NCI-H69 (cell line): ENCODE results near the gene UGCG.
A peak's percentile ranks its signal among the peaks of the same experiment; 100 is the strongest.
"Not testable (repeated sequence)": the region's sequence is repeated elsewhere in the genome, so short reads cannot be mapped to it uniquely, and the experiment has no call there.

Experiments used
- DNase-seq: peaks from one replicate; lab custom pipeline; 2025; lab: John Stamatoyannopoulos, UW

UGCG gene

DNA sequence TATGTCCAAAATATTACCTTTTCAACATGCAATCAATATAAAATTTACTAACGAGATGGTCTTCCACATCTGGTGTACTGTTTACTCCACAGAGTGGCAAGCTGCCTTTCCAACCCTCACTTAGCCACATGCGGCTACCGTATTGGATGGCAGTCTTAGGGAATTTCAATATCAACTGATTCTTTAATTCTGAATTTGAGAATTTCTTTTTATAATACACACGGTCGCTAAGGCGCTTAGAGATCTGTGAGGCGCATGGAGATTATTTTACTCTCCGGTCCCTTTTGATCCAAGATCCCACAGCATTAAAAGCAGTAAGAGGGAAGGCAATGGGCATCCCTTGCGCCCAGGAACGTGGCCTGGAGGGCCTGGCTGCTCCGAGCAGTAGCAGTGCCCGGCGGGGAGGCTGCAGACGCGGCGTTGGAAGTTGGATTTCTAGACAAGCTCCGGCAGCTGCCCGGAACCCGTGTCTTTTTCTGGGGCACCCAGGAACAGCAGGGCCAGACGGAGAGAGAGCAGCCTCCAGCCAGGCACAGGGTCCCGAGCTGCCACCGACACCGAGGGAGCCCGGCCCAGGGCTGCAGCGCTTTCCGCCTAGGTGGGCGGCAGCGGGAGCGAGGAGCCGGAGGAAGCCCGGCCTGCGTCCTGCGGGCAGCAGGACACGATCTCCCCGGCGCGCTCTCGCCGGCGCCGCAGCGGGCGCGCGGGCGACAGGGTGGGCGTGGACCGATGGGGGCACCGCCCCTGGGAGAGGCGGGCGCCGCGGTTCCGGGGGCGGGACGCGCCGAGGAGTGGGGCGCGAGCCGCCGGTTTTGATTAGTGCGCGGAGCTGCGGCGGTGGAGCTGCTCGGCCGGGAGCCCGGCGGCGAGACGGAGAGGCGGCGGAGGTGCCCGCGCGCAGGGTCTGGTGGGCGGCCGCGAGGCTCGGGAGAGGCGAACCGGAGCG is at the start of gene UGCG:
Gene UGCG, plus strand, starts transcription at position 819 of the 946 bp plus-strand sequence. CDS start 402 bp downstream, outside the sequence.
- DNase-seq: peak; percentile 98

DNA sequence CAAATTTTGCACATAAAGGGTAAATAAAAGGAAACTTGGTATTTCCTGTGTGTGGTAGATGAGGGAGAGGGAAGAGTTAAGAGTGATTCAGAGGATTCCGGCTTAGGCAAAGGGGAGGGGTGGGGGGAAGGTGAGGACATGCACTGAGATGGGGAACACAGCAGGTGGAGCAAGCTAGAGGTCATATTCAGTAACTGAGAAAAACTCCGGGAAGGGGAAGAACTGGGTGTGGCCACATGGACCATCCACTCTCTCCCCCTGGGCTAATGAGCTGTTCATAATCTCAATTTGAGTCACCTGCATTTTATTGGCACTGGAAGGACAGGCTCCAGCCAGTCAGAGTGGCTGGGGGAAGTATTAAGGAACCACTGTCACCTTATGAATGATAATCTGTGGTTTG is 45.1 kb upstream of the UGCG start:
- DNase-seq: peak; percentile 70

DNA sequence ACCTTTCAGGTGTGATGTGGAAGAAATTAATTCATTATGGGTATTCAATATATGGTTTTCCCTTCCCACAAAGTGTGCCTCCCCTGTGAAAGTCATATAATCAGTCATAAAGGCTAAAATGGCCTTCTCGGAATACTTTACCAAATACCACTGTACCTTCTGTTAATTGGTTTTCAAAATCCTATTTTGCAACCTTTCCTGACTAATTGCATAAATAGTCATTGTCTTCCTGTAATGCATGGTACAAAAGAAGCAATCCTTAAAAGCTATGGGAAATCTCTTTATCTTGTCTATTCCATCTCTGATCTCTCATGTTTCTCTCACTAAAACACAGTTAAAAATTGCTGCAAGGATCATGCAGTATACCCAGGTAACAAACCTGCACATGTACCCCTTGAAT is 44.3 kb upstream of the UGCG start:
- DNase-seq: no peak

DNA sequence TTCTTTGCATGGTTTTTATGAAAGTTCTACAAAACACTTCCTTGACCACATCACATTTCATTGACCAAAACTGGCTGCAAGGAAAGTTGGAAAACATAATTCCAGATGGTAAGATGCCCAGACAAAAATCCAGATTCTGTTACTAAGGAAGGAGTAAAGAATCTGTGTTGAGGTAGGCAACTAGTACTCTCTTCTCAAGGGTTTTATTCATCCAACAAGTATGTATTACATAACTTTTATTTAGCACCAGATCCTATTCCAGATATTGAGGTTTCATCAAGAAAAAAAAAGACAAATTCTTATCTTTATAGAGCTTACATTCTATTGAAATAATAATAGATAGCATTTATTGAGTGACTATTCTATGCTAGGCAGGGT is 43.2 kb upstream of the UGCG start:
- no peak for DNase-seq

DNA sequence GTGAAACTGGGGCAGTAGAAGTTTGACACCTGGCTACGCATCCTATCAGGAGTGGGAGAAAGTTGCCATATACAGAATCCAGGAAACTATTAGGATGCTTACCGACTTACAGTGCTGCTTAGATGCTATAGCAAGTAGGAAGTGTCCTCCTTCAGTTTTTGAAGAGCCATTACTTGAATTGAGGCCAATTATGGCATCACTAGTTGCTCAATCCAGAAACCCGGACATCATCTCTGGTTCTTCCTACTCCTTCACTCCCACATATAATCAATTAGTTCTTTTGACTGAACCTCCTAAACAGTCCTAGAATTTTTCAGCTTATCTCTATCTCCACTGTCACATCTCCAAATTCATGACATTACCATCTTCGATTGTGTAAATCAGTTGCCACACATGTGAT is 41.8 kb upstream of the UGCG start:
- DNase-seq: no peak

DNA sequence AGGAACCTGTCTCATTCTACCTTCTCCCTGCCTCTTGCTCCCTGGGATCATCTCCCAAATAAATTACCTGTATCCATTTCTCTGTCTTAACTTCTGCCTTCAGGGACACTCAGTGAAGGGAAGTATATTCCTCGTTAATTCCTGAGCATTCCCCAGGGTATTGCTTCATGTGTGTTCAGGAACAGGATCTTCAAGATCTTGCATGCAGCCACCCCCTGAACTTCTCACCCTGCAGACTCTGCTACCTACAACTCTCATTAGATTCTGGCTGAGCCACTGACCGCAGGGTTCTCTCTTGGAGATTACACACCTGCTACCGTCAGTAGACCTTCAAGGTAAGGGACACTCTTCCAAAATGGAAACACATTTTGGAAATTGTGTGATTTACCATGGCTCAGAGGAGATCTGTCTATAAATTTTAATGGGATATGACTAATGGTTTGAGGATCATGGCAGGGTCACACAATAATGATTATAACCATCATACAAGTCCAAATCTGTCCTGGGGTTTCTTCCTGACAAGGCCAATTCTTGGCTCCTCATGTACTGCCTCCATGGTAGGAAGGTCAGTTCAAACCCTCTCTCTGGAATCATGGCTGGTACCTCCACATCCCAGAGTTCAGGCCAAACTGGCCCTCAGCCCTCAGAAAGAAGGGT is 38.9 kb upstream of the UGCG start:
- DNase-seq: peak; percentile 33

DNA sequence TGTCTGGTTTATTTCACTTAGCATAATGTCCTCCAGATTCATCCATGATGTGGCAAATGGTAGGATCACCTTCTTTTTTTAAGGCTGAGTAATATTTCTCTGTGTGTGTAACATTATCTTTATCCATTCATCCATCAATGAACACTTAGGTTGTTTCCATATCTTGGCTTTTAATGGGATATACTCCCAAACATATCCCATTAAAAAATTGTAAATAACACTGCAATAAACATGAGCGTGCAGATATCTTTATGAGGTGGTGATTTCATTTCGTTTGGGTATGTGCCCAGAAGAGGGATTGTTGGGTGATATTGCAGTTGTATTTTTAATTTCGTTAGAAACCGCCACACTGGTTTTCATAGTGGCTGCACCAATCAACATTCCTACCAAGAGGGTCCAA is 36.2 kb upstream of the UGCG start:
- no peak for DNase-seq

DNA sequence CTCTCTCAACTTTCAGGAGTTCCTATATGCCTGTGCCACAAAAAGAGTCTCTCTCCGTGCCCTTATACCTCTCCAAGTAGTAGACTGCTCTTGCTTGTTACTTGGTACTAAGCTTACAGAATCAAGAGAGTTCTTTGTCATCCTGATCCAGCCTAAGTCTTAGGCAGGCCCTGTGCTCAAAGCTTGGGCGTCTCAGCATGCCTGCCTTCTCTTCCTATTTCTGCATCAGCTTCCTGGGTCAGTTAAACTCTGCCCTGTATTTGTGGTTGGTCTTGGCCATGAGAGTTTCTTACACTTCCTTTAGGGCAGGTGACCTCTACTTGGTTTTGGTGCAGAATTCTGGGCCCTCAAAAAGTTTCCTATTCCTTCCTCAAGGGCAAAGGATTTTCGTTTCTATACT is 33.0 kb upstream of the UGCG start:
- no peak for DNase-seq

DNA sequence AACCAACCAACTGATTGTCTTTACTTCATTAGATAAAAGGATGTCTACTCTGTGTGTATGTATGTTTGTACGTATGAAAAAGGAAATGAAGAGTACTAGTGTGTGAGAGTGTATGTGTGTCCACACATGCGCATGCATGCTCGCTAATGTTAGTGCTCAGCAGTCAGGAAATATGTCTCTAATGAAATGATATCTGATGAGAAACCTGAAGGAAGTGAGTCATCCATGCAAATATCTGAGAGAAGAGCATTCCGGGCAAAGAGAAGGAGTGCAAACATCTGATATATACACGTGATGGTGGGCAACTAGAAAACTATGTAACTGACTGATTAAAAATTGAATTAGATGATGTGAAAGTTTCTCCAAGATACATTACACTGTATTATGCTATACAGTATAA is 29.6 kb upstream of the UGCG start:
- no peak for DNase-seq

DNA sequence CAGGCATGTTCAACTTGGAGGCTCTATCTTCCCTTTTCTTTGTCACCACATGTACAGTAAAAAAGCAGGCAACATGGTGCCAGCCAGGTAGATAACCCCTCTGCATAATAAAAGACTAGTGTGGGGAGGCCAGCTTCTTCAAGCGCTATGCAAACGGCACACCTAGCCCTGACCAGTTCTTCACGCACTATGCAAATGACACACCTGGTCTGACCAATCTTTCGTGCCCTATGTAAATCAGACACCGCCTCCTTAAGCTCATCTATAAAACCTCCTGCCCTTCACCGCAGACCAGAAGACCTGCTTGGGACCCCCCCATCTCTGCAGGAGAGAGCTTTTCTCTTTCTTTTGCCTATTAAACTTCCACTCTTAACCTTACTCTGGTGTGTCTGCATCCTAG is 28.1 kb upstream of the UGCG start:
- DNase-seq: peak; percentile 34

DNA sequence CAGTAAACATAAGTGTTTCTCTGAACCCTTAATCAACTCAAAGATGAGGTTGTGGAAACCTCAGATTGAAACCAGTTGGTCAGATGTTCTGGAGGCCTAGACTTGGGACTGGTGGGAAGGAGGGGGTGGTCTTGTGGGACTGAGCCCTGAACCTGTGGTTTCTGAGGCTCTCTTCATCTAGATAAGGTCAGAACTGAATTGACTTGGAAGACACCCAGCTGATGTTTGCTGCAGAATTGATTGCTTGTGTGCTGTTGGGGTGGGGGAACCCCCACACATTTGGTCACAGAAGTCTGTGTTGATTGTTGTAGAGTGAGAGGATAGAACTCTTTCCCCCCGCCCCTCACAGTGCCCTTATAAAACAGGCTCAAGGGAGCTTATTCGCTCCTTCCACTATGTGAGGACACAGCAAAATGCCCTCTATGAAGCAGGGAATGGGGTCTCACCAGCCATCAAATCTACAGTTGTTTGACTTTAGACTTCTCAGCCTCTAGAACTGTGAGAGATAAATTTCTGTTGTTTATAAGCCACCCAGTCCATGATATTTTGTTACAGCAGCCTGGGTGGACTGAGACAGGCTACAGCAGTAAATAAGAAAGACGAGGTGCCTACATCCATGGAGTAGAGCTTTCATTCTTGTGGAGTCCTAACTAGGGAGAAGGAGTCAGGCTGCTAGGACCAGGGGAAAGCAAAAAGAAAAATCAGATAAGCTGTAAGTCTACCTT is 25.7 kb upstream of the UGCG start:
- DNase-seq: no peak

DNA sequence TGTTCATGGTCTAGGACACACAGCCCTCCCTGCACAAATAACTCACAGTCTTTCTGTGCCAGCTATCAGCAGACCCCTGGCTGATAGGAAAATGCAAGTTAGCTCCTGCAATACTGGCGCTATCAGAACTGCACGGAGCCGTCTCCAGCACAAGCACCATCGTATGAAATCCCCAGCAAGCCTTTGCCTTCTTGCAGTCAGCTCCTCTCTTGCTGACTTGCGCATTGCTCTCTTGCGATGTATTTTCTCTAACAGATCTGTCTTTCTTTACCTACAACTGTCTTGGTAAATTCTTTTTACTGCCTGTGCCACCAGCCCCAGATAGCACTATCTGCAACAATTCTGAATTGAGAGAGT is 25.1 kb upstream of the UGCG start:
- no peak for DNase-seq

DNA sequence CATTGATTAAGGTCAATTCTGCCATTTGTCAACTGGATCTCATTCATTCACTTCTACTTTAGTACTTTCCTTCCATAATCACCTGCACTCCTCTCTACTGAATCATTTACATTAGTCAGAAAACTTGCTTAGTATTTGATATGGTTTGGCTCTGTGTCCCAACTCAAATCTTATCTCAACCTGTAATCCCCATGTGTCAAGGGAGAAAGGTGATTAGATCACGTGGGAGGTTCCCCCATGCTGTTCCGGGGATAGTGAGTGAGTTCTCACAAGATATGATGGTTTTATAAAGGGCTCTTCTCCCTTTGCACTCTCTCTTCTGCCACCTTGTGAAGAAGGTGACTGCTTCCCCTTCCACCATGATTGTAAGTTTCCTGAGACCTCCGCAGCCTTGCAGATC is 23.7 kb upstream of the UGCG start:
- DNase-seq: no peak

DNA sequence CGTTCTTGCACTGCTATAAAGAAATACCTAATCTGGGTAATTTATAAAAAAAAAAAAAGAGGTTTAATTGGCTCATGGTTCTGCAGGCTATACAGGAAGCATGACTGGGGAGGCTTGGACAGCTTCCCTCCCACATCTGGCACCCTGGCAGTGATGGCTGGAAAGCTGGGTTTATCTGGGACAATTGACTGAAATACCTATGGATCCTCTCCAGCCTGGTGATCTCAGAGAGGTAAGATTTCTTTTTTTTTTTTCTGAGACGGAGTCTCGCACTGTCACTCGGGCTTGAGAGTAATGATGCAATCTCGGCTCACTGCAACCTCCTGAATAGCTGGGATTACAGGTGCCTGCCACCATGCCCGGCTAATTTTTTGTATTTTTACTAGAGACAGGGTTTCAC is 22.7 kb upstream of the UGCG start:
- DNase-seq: no peak

DNA sequence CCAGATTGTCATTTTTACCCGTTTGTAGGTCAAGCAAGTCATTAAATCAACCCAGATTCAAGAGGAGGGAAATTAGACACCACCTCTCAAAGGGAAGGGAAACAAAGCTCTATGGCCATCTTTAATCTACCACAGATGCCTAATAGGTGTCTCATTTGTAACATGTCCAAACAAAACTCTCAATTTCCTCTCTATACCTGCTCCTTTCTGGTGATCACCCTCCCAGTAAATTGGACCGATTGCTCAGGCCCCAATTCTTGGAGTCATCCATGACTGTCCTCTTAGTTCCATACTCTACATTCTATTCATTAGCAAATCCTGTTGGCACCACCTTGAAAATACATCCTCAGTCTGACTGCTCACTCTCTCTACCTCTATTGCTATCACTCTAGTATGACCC is 22.1 kb upstream of the UGCG start:
- no peak for DNase-seq

DNA sequence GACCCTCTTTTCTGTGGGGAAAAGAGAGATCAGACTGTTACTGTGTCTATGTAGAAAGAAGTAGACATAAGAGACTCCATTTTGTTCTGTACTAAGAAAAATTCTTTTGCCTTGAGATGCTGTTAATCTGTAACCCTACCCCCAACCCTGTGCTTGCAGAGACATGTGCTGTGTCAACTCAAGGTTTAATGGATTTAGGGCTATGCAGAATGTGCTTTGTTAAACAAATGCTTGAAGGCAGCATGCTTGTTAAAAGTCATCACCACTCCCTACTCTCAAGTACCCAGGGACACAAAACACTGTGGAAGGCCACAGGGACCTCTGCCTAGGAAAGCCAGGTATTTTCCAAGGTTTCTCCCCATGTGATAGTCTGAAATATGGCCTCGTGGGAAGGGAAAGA is 21.3 kb upstream of the UGCG start:
- not testable (repeated sequence) for DNase-seq

DNA sequence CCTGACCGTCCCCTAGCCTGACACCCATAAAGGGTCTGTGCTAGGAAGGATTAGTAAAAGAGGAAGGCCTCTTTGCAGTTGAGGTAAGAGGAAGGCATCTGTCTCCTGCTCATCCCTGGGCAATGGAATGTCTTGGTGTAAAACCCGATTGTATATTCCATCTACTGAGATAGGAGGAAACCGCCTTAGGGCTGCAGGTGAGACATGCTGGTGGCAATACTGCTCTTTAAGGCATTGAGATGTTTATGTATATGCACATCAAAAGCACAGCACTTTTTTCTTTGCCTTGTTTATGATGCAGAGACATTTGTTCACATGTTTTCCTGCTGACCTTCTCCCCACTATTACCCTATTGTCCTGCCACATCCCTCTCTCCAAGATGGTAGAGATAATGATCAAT is 20.9 kb upstream of the UGCG start:
- DNase-seq: not testable (repeated sequence)

DNA sequence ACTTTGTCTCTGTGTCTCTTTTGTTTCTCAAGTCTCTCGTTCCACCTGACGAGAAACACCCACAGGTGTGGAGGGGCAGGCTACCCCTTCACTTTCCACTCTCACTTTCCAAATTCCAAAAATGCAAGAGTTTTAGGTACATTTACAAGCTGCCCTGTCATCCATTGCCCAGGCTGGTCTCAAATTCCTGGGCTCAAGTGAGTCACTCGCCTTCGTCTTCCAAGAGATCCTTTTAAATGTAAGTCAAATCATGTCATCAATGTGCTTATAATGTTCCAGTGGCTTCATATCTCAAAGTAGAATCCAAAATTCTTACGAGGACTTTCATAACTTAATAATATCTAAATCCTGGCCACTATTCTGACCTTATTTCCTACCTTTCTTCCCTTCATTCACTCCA is 20.4 kb upstream of the UGCG start:
- no peak for DNase-seq

DNA sequence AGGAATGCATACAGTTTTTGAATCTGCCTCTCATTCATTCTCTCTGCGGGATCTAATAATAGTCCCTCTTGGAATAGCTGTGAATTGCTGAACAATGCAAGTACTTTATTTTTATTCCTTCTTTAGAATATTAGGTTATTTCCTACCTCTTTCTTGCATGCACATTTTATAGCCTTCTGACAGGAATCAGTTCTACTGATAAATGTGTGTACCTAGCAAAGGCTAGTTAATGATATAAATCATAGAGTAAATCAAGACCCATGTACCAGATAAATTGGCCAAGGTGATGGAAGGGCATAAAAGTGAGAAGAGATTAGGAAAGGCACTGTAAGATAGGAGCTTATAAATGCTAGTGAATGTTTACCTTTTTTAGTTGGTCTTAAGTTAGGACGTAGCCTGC is 19.2 kb upstream of the UGCG start:
- no peak for DNase-seq

DNA sequence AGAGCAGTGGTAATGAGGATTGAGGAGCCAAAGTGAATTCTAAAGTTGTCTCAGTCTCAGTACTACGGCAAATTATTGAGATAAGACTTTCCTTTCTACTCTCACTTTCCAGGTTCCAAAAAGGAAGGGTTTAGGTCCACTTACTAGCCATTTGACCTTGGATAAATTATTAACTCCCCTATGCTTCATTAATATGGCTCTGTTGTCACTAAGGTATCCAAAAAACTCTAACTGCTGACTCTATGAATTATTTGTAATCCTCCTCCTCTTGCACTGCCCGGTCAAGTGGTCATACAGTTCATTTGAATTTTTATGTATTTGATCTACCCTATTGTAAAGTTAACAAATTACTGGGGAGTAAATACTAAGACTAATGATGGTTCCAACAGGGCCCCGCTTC is 17.7 kb upstream of the UGCG start:
- DNase-seq: no peak

DNA sequence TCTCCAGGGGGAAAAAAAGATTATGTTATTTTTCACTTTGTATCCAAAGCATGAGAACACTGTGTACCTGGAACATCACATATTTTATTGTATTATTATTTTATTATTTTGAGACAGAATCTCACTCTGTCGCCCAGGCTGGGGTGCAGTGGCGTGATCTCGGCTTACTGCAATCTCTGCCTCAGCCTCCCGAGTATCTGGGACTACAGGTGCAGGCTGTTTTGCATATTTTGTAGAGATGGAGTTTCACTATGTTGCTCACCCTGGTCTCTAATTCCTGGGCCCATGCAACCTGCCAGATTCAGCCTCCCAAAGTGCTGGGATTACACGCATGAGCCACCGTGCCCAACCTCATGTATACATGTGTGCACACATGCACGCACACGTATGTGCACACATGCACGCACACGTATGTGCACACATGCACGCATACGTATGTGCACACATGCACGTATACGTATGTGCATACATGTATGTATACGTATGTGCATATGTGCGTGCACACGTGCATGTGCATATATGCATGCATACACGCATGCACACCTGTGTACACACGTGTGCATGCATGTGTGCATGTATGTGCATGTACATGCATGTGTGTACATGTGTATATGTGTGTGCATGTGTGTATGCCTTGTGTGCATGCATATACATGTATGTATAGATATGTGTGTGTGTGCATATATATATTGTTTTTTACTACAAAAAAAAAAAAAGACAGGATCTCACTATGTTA is 9.5 kb upstream of the UGCG start:
- no peak for DNase-seq

DNA sequence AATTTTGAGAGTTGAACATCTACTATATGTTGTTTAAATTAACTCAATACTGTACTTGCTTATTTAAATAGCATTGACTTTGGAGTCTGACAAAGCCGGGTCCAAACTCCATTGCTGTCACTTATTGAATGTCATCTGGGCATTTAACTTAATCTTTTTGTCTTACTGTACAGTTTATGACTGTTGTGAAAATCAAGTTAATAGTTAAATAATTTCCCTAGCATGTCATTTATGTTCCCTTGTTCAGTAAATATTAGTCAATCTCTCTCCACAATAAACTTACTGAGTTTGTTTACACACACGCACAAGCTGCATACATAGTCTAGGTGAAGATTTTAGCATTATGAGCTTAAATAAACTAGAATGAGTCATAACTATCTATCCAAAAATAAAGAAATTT is 6.3 kb upstream of the UGCG start:
- DNase-seq: no peak
